SK-N-SH (cell line): ENCODE data around the gene AGAP1.

ENCODE experiments used
- GATA2 ChIP-seq: sonication (generic); formaldehyde crosslinking; IDR thresholded peaks from 2 replicates; pipeline ENCODE4 v1.5.0; 2020; ENCODE audit warnings: mild to moderate bottlenecking, missing genetic modification reagents
- MEF2A ChIP-seq: IDR thresholded peaks from 2 replicates; pipeline ENCODE4 v1.4.0; 2012; ENCODE audit warnings: low read depth, borderline replicate concordance
- POLR2AphosphoS5 ChIP-seq: IDR thresholded peaks from 2 replicates; pipeline ENCODE4 v1.6.1; 2012; ENCODE audit warnings: low read depth, low read length
- RXRA ChIP-seq: IDR thresholded peaks from 2 replicates; pipeline ENCODE4 v1.4.0; 2012; ENCODE audit warnings: low read depth, mild to moderate bottlenecking, borderline replicate concordance
- TF ChIP-seq, protein P1 (sequence below): fragments of 200-600 bp; sonication (generic); IDR thresholded peaks from 2 replicates; pipeline ENCODE4 v1.6.1; 2017; ENCODE audit warnings: antibody characterized with exemption, mild to moderate bottlenecking, moderate library complexity

DNA sequence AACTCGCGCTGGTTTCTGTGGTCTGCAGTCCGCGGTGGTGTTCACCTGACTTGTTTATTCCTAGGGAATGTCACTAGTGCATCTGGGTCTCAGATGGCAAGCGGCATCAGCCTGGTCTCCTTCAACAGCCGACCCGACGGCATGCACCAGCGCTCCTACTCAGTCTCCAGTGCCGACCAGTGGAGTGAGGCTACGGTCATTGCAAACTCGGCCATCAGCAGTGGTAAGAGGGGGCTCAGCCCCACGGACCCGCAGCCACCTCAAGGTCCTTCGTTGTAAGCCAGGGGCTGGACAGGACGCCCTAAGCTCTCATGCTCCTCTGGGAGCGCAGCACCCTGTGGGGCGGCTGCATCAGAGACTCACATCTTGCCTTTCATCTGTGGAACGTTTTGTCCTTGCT lies 436.9 kb downstream of the AGAP1 start:
- TF ChIP-seq GATA2 (CRISPR knock-in tag) (no peak), POLR2AphosphoS5 (no peak), RXRA (no peak), MEF2A (no peak)
- TF ChIP-seq, protein P1, sequence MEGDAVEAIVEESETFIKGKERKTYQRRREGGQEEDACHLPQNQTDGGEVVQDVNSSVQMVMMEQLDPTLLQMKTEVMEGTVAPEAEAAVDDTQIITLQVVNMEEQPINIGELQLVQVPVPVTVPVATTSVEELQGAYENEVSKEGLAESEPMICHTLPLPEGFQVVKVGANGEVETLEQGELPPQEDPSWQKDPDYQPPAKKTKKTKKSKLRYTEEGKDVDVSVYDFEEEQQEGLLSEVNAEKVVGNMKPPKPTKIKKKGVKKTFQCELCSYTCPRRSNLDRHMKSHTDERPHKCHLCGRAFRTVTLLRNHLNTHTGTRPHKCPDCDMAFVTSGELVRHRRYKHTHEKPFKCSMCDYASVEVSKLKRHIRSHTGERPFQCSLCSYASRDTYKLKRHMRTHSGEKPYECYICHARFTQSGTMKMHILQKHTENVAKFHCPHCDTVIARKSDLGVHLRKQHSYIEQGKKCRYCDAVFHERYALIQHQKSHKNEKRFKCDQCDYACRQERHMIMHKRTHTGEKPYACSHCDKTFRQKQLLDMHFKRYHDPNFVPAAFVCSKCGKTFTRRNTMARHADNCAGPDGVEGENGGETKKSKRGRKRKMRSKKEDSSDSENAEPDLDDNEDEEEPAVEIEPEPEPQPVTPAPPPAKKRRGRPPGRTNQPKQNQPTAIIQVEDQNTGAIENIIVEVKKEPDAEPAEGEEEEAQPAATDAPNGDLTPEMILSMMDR, result no peak
